Measurements from ENCODE around the gene HIPK3.
A peak's percentile ranks its signal among the peaks of the same experiment; 100 is the strongest.
"Not testable (repeated sequence)": the region's sequence is repeated elsewhere in the genome, so short reads cannot be mapped to it uniquely, and the experiment has no call there.

The HIPK3 gene

GRCh38 chr11:33258631-33259205, 1.5 kb downstream of the HIPK3 start:
- no peak for DNase-seq (ENCODE audit: low read depth, low spot score)

GRCh38 chr11:33259869-33260268, 2.7 kb downstream of the HIPK3 start:
- DNase-seq (ENCODE audit: low read depth, low spot score), result no peak

- DNase-seq (ENCODE audit: low read depth, low spot score), result not testable (repeated sequence)
Observed at GRCh38 chr11:33261350-33261749, 4.2 kb downstream of the HIPK3 start.

GRCh38 chr11:33262011-33262645, 4.9 kb downstream of the HIPK3 start:
- peak; percentile 23 for DNase-seq (ENCODE audit: low read depth, low spot score)

- no peak for DNase-seq (ENCODE audit: low read depth, low spot score)
Observed at GRCh38 chr11:33263549-33263948, 6.4 kb downstream of the HIPK3 start.

- no peak for DNase-seq (ENCODE audit: low read depth, low spot score)
Observed at GRCh38 chr11:33264926-33265325, 7.7 kb downstream of the HIPK3 start.

- peak; percentile 72 for DNase-seq (ENCODE audit: low read depth, low spot score)
Observed at GRCh38 chr11:33266393-33267215, 9.4 kb downstream of the HIPK3 start.

- DNase-seq (ENCODE audit: low read depth, low spot score), result peak; percentile 29
Observed at GRCh38 chr11:33268945-33269540, 11.9 kb downstream of the HIPK3 start.

- no peak for DNase-seq (ENCODE audit: low read depth, low spot score)
Observed at GRCh38 chr11:33269822-33270221, 12.6 kb downstream of the HIPK3 start.

GRCh38 chr11:33271059-33271458, 13.9 kb downstream of the HIPK3 start:
- DNase-seq (ENCODE audit: low read depth, low spot score), result no peak

GRCh38 chr11:33272338-33273107, 15.3 kb downstream of the HIPK3 start:
- no peak for DNase-seq (ENCODE audit: low read depth, low spot score)

- DNase-seq (ENCODE audit: low read depth, low spot score), result no peak
Observed at GRCh38 chr11:33273656-33274055, 16.5 kb downstream of the HIPK3 start.

GRCh38 chr11:33280411-33280810, 23.2 kb downstream of the HIPK3 start:
- no peak for DNase-seq (ENCODE audit: low read depth, low spot score)

GRCh38 chr11:33281758-33282157, 24.6 kb downstream of the HIPK3 start:
- no peak for DNase-seq (ENCODE audit: low read depth, low spot score)

GRCh38 chr11:33284818-33285217, 27.6 kb downstream of the HIPK3 start:
- DNase-seq (ENCODE audit: low read depth, low spot score), result no peak

GRCh38 chr11:33290319-33290718, 33.1 kb downstream of the HIPK3 start:
- no peak for DNase-seq (ENCODE audit: low read depth, low spot score)

GRCh38 chr11:33291004-33291777, 34.0 kb downstream of the HIPK3 start:
- no peak for DNase-seq (ENCODE audit: low read depth, low spot score)

- DNase-seq (ENCODE audit: low read depth, low spot score), result no peak
Observed at GRCh38 chr11:33292311-33292710, 35.1 kb downstream of the HIPK3 start.

GRCh38 chr11:33294224-33294623, 37.0 kb downstream of the HIPK3 start:
- no peak for DNase-seq (ENCODE audit: low read depth, low spot score)

GRCh38 chr11:33294797-33295196, 37.6 kb downstream of the HIPK3 start:
- no peak for DNase-seq (ENCODE audit: low read depth, low spot score)

- DNase-seq (ENCODE audit: low read depth, low spot score), result no peak
Observed at GRCh38 chr11:33296695-33297094, 39.5 kb downstream of the HIPK3 start.

Measured in astrocyte of the hippocampus (primary cell).